Vagina (tissue), 2 donors: ENCODE measurements around the gene FMNL2. TPM values are rescaled to one million over a fixed set of nuclear protein-coding genes. Genes with fewer than 3 reads are reported as not detected.
A peak's percentile ranks its signal among the peaks of the same experiment; 100 is the strongest.

ENCODE experiments used
- DNase-seq, 2 donors: peaks; one replicate each; pipeline ENCODE4 v3.0.0-alpha.2; 2017; ENCODE audit errors: extremely low spot score in 2 of 2
- H3K27ac ChIP-seq: fragments of 200-600 bp; sonication (generic); one replicate; pipeline ENCODE4 v1.5.1; 2019
- H3K27me3 ChIP-seq: fragments of 200-600 bp; sonication (generic); one replicate; pipeline ENCODE4 v1.5.1; 2019
- H3K36me3 ChIP-seq, 2 donors: fragments of 200-600 bp; sonication (generic); one replicate each; pipeline ENCODE4 v1.5.1; 2017 to 2019
- H3K4me1 ChIP-seq: fragments of 200-600 bp; sonication (generic); one replicate; pipeline ENCODE4 v1.5.1; 2019
- H3K4me3 ChIP-seq, 2 donors: fragments of 200-600 bp; sonication (generic); 1 replicate in 1 of 2; 2 replicates in 1 of 2; pipeline ENCODE4 v1.5.1; 2016 to 2019
- H3K9me3 ChIP-seq: fragments of 200-600 bp; sonication (generic); one replicate; pipeline ENCODE4 v1.5.1; 2019
- CTCF ChIP-seq, 3 experiments: fragments of 450-650 bp in 2 of 3; fragments of 200-600 bp in 1 of 3; sonication (generic) in 1 of 3; IDR thresholded peaks; one replicate each; pipeline ENCODE4 v1.5.1; 2017 to 2019; ENCODE audit warnings: antibody characterized with exemption in 3 of 3, mild to moderate bottlenecking in 2 of 3, moderate library complexity in 2 of 3
- POLR2A ChIP-seq, 2 donors: fragments of 450-650 bp; IDR thresholded peaks; one replicate each; pipeline ENCODE4 v1.6.1; 2017; ENCODE audit warnings: antibody characterized with exemption in 2 of 2, mild to moderate bottlenecking in 2 of 2, moderate library complexity in 2 of 2
- POLR2AphosphoS5 ChIP-seq, 2 donors: sonication (generic); formaldehyde crosslinking; IDR thresholded peaks; one replicate each; pipeline ENCODE4 v1.9.0; 2017; ENCODE audit warnings: antibody characterized with exemption in 2 of 2, mild to moderate bottlenecking in 2 of 2, low read depth in 1 of 2; ENCODE audit not compliant: insufficient read depth in 1 of 2
- intact Hi-C: fragments of 100-400 bp; cut with DNase I; formaldehyde crosslinking; loops from one replicate; pipeline ENCODE4 v1.15.1; 2023
- total RNA-seq: library from RNA; depleted of rRNA; stranded (reverse); fragments of >200 nt; gene quantifications from one replicate; pipeline ENCODE4 v1.2.3, GENCODE V29; 2016

The FMNL2 gene
- total RNA-seq, 1 donor from 2014 or later: 35.4 TPM

GRCh38 chr2:152647552-152647951, 312.6 kb downstream of the FMNL2 start:
- Histone ChIP-seq H3K4me3 (no peak overlapping the region), H3K27ac (peak overlapping the region; percentile 2), H3K9me3 (no peaks in the 10 kb centered on the region), H3K36me3 (peaks cover 0 to under 1% of the 10 kb centered on the region in 2 donors), H3K27me3 (no peaks in the 10 kb centered on the region), H3K4me1 (peaks cover 35% of the 10 kb centered on the region)
- intact Hi-C loops: no loop called here
- TF ChIP-seq POLR2AphosphoS5 (IDR thresholded peaks at IDR 0.05; ENCODE audit: insufficient read depth in 1 of 2, low read depth in 1 of 2) (no peak), POLR2A (IDR thresholded peaks at IDR 0.05) (no peak), CTCF (IDR thresholded peaks at IDR 0.05) (no peak)
- DNase-seq: no peak

GRCh38 chr2:152648336-152648735, 313.4 kb downstream of the FMNL2 start:
- H3K4me3 ChIP-seq: no peak overlapping the region
- peaks cover 35% of the 10 kb centered on the region for H3K4me1 ChIP-seq
- peaks cover 0 to 7% of the 10 kb centered on the region in 2 donors for H3K36me3 ChIP-seq
- intact Hi-C loops: no loop called here
- no peaks in the 10 kb centered on the region for H3K9me3 ChIP-seq
- H3K27ac ChIP-seq: no peak overlapping the region
- TF ChIP-seq POLR2A (IDR thresholded peaks at IDR 0.05) (no peak), CTCF (IDR thresholded peaks at IDR 0.05) (no peak), POLR2AphosphoS5 (IDR thresholded peaks at IDR 0.05; ENCODE audit: insufficient read depth in 1 of 2, low read depth in 1 of 2) (no peak)
- no peaks in the 10 kb centered on the region for H3K27me3 ChIP-seq
- DNase-seq: no peak

- Histone ChIP-seq H3K27me3 (no peaks in the 10 kb centered on the region), H3K36me3 (peaks cover 0 to 11% of the 10 kb centered on the region in 2 donors)
Measured at GRCh38 chr2:152649997-152650396, 315.0 kb downstream of the FMNL2 start.

GRCh38 chr2:152650768-152651371, 315.9 kb downstream of the FMNL2 start:
- DNase-seq: no peak
- no peak overlapping the region for H3K27ac ChIP-seq
- H3K27me3 ChIP-seq: no peaks in the 10 kb centered on the region
- no peak for TF ChIP-seq POLR2A (IDR thresholded peaks at IDR 0.05)
- TF ChIP-seq POLR2AphosphoS5 (IDR thresholded peaks at IDR 0.05; ENCODE audit: insufficient read depth in 1 of 2, low read depth in 1 of 2): no peak
- no peak for TF ChIP-seq CTCF (IDR thresholded peaks at IDR 0.05)
- H3K9me3 ChIP-seq: no peaks in the 10 kb centered on the region
- peaks cover 29% of the 10 kb centered on the region for H3K4me1 ChIP-seq
- intact Hi-C loops: no loop called here
- peaks cover 0 to 20% of the 10 kb centered on the region in 2 donors for H3K36me3 ChIP-seq
- no peak overlapping the region for H3K4me3 ChIP-seq

More at GRCh38 chr2:152649997-152650396, 315.0 kb downstream of the FMNL2 start:
- no peak for DNase-seq
- Histone ChIP-seq H3K4me3 (no peak overlapping the region), H3K4me1 (peaks cover 35% of the 10 kb centered on the region), H3K27ac (no peak overlapping the region), H3K9me3 (no peaks in the 10 kb centered on the region)
- intact Hi-C loops: no loop called here
- TF ChIP-seq POLR2AphosphoS5 (IDR thresholded peaks at IDR 0.05; ENCODE audit: insufficient read depth in 1 of 2, low read depth in 1 of 2) (no peak), CTCF (IDR thresholded peaks at IDR 0.05) (no peak), POLR2A (IDR thresholded peaks at IDR 0.05) (no peak)

GRCh38 chr2:152651834-152652233, 316.9 kb downstream of the FMNL2 start:
- H3K4me3 ChIP-seq: no peak overlapping the region

More at GRCh38 chr2:152651834-152652233, 316.9 kb downstream of the FMNL2 start:
- H3K27me3 ChIP-seq: no peaks in the 10 kb centered on the region
- H3K9me3 ChIP-seq: no peaks in the 10 kb centered on the region
- no peak for DNase-seq
- TF ChIP-seq CTCF (IDR thresholded peaks at IDR 0.05) (no peak), POLR2A (IDR thresholded peaks at IDR 0.05) (no peak), POLR2AphosphoS5 (IDR thresholded peaks at IDR 0.05; ENCODE audit: insufficient read depth in 1 of 2, low read depth in 1 of 2) (no peak)
- intact Hi-C loops: no loop called here
- H3K27ac ChIP-seq: no peak overlapping the region
- H3K4me1 ChIP-seq: peaks cover 19% of the 10 kb centered on the region
- peaks cover 0 to 30% of the 10 kb centered on the region in 2 donors for H3K36me3 ChIP-seq
